MM.1S (cell line): Measurements from ENCODE around the gene DCPS.

Experiments used
- CTCF ChIP-seq: fragments of 300-600 bp; sonication (generic); IDR thresholded peaks from 2 replicates; pipeline ENCODE4 v1.5.1; 2016; ENCODE audit warnings: antibody characterized with exemption, low read length, mixed read lengths
- EZH2 ChIP-seq: fragments of 300-600 bp; sonication (generic); optimal IDR thresholded peaks from 2 replicates; pipeline ENCODE3; 2017; ENCODE audit warnings: low read depth, mild to moderate bottlenecking, antibody characterized with exemption, low read length, mixed read lengths
- EZH2phosphoT487 ChIP-seq: fragments of 300-600 bp; sonication (generic); IDR thresholded peaks from 2 replicates; pipeline ENCODE4 v1.6.1; 2018; ENCODE audit warnings: antibody characterized with exemption, low read length

- no peak for TF ChIP-seq EZH2
- no peak for TF ChIP-seq CTCF
- no peak for TF ChIP-seq EZH2phosphoT487
Measured at GRCh38 chr11:126338346-126339055, 34.6 kb downstream of the DCPS start.
